Endothelial cell of umbilical vein (primary cell): ENCODE data around the gene CHST11. TPM values are rescaled to one million over a fixed set of nuclear protein-coding genes. Genes with fewer than 3 reads are reported as not detected.

ENCODE experiments used
- BruUV-seq: library from RNA; stranded (reverse); fragments of 400-500 nt; replicated peaks from 2 replicates; lab custom pipeline; 2021; lab: Mats Ljungman, UMichigan
- CTCF ChIA-PET: fragments of 300-600, 350-600 bp; sonication (Branson Sonifier 250); formaldehyde crosslinking; loops from one replicate; lab custom pipeline; 2021; ENCODE audit warnings: antibody characterized with exemption, inconsistent platforms; lab: Charles Lee
- POLR2A ChIA-PET: fragments of 300-600, 350-600 bp; sonication (Branson Sonifier 250); formaldehyde crosslinking; loops from one replicate; lab custom pipeline; 2021; ENCODE audit warnings: antibody characterized with exemption, inconsistent platforms; lab: Charles Lee
- DNase-seq: peaks from one replicate; pipeline ENCODE4 v3.0.0-alpha.2; 2011; ENCODE audit warnings: low read depth, low spot score
- FAIRE-seq: peaks from 2 replicates; lab custom pipeline; 2011; peaks lifted over from hg19 to GRCh38; lab: Jason Lieb, UNC
- H2AFZ ChIP-seq: 2 replicates; pipeline ENCODE4 v1.6.0; 2012; ENCODE audit warnings: low read depth, low read length, control low read depth, inconsistent platforms
- H3K27ac ChIP-seq: 2 replicates; pipeline ENCODE4 v1.5.1; 2011; ENCODE audit warnings: low read depth, mild to moderate bottlenecking, control low read depth, low read length, moderate library complexity; ENCODE audit not compliant: insufficient read depth
- H3K27me3 ChIP-seq, 2 experiments: 2 replicates each; pipeline versions ENCODE4 v1.6.0 to v1.6.1; 2011; ENCODE audit warnings: low read length in 2 of 2, mixed read lengths in 1 of 2; ENCODE audit not compliant: control insufficient read depth in 2 of 2, insufficient read depth in 2 of 2
- H3K36me3 ChIP-seq, 2 experiments: 2 replicates in 1 of 2; 3 replicates in 1 of 2; pipeline ENCODE4 v1.5.1; 2011; ENCODE audit warnings: low read length in 2 of 2, mild to moderate bottlenecking in 1 of 2, moderate library complexity in 1 of 2; ENCODE audit not compliant: control insufficient read depth in 2 of 2, insufficient read depth in 2 of 2; ENCODE audit errors: extremely low read depth in 1 of 2
- H3K4me1 ChIP-seq: 3 replicates; pipeline ENCODE4 v1.5.1; 2011; ENCODE audit warnings: mild to moderate bottlenecking, low read length; ENCODE audit not compliant: control insufficient read depth, insufficient read depth; ENCODE audit errors: extremely low read depth
- H3K4me2 ChIP-seq: 2 replicates; pipeline ENCODE4 v1.6.1; 2011; ENCODE audit warnings: low read length, control low read depth, mixed read lengths; ENCODE audit not compliant: insufficient read depth
- H3K4me3 ChIP-seq, 3 experiments: fragments of 200-600 bp in 1 of 3; sonication (generic), shearing (Covaris generic) in 1 of 3; replicated peaks in 1 of 3; 2 replicates each; pipeline ENCODE4 v1.5.1; 2011 to 2016; ENCODE audit warnings: control low read depth in 3 of 3, low read length in 3 of 3, mild to moderate bottlenecking in 2 of 3, inconsistent platforms in 1 of 3, low read depth in 1 of 3, moderate library complexity in 1 of 3; ENCODE audit not compliant: insufficient read depth in 1 of 3
- H3K79me2 ChIP-seq: 2 replicates; pipeline ENCODE4 v1.6.0; 2012; ENCODE audit warnings: low read length, inconsistent platforms; ENCODE audit not compliant: control insufficient read depth, insufficient read depth
- H3K9ac ChIP-seq: replicated peaks from 2 replicates; pipeline ENCODE3; 2011; ENCODE audit warnings: low read length, control low read depth; ENCODE audit not compliant: insufficient read depth; ENCODE audit errors: extremely low read depth
- H3K9me1 ChIP-seq: replicated peaks from 3 replicates; pipeline ENCODE4 v1.6.0; 2011; ENCODE audit warnings: mild to moderate bottlenecking, low read length; ENCODE audit not compliant: control insufficient read depth, insufficient read depth; ENCODE audit errors: extremely low read depth
- H3K9me3 ChIP-seq: replicated peaks from 2 replicates; pipeline ENCODE4 v1.5.1; 2012; ENCODE audit warnings: low read length, inconsistent platforms; ENCODE audit not compliant: control insufficient read depth, insufficient read depth
- H4K20me1 ChIP-seq: replicated peaks from 2 replicates; pipeline ENCODE3; 2011; ENCODE audit warnings: mild to moderate bottlenecking, low read length; ENCODE audit not compliant: control insufficient read depth, insufficient read depth; ENCODE audit errors: extremely low read depth
- CTCF ChIP-seq, 2 donors: IDR thresholded peaks; 1 replicate in 1 of 2; 2 replicates in 1 of 2; pipeline ENCODE4 v1.5.1; 2011; ENCODE audit warnings: low read length in 2 of 2, mild to moderate bottlenecking in 2 of 2, moderate library complexity in 2 of 2, control low read depth in 1 of 2, inconsistent platforms in 1 of 2, low read depth in 1 of 2; ENCODE audit not compliant: insufficient read depth in 1 of 2; ENCODE audit errors: extremely low read depth in 1 of 2
- EZH2 ChIP-seq: IDR thresholded peaks from 2 replicates; pipeline ENCODE4 v1.6.1; 2012; ENCODE audit warnings: borderline replicate concordance, low read depth, mild to moderate bottlenecking, moderate library complexity, low read length, inconsistent platforms; ENCODE audit not compliant: severe bottlenecking
- FOS ChIP-seq: IDR thresholded peaks from 2 replicates; pipeline ENCODE4 v1.6.1; 2011; ENCODE audit warnings: mild to moderate bottlenecking, low read length, moderate library complexity, borderline replicate concordance; ENCODE audit not compliant: insufficient read depth
- GATA2 ChIP-seq: IDR thresholded peaks from 2 replicates; pipeline ENCODE4 v1.7.0; 2011; ENCODE audit warnings: low read depth, mild to moderate bottlenecking, moderate library complexity, mixed read lengths, low read length; ENCODE audit not compliant: insufficient read length, insufficient read depth
- JUN ChIP-seq: IDR thresholded peaks from 2 replicates; pipeline ENCODE4 v1.6.1; 2011; ENCODE audit warnings: borderline replicate concordance, low read depth; ENCODE audit not compliant: insufficient read length, insufficient read depth
- MYC ChIP-seq: IDR thresholded peaks from one replicate; pipeline ENCODE4 v1.6.1; 2011; ENCODE audit warnings: mild to moderate bottlenecking, low read depth, low read length
- POLR2A ChIP-seq: IDR thresholded peaks from 2 replicates; pipeline ENCODE4 v1.6.1; 2012; ENCODE audit warnings: low read depth, mild to moderate bottlenecking, control low read depth, low read length
- POLR2AphosphoS5 ChIP-seq: IDR thresholded peaks from 2 replicates; pipeline ENCODE4 v1.6.1; 2012; ENCODE audit warnings: low read depth, mild to moderate bottlenecking, control low read depth, low read length, moderate library complexity; ENCODE audit not compliant: insufficient read depth
- dilution Hi-C: fragments of 300-500 bp; cut with MboI; formaldehyde crosslinking; loops from one replicate; pipeline ENCODE4 v1.15.0; 2019; ENCODE audit warnings: low sequenced_read_pairs; ENCODE audit not compliant: extremely low pct_ligation_motif_present
- intact Hi-C: fragments of 100-400 bp; cut with micrococcal nuclease; formaldehyde crosslinking; loops from one replicate; pipeline ENCODE4 v1.10.0; 2022
- polyA plus RNA-seq, 4 experiments: library from polyadenylated mRNA; depleted of rRNA in 3 of 4; stranded (reverse) in 3 of 4; unstranded in 1 of 4; fragments of >200 nt; gene quantifications; 2 replicates each; pipeline versions ENCODE4 v1.2.1 to v1.2.3, GENCODE V29; 2011 to 2012; ENCODE audit warnings: missing spikeins in 1 of 4
- total RNA-seq: library from RNA; stranded (reverse); gene quantifications from 2 replicates; pipeline ENCODE4 v1.2.3, GENCODE V29; 2021

Gene CHST11
- total and polyA plus RNA-seq, 2 donors (not counting 3 experiments of a cell fraction or from before 2014, with no cell fraction given) = 19.7 to 20.9 TPM

DNA sequence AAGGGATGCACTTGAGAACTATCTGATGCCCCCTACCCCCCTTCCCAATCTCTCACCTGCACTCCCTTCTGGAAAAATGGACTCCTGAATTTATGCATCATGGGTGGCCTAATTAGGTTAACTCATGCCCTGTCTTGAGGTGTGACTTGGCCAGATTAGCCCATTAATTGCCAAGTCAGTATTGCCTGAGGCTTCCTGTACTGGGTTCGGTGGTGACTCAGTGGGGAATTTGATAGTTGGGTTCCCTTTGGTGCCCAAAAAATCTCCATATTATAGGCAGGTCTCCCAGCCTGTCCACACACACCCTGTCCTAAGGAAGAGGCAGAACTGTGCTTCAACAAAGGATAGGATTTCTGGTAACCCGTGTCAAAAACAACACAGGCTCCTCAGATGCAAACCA is 146.1 kb downstream of the CHST11 start:
- H3K36me3 ChIP-seq = no peaks in the 10 kb centered on the region
- ChIA-PET POLR2A (no interaction called here), CTCF (interaction anchor here (1.4 kb wide), 1 partner anchor 9 kb away, joined by 3 read pairs; no protein-coding TSS in a partner anchor)
- no TSS peak for BruUV-seq
- dilution Hi-C loops (no loop called here), intact Hi-C loops (loop anchor here (5.0 kb wide), 1 partner anchor 221 kb away; no protein-coding TSS in a partner anchor)
- H3K9me1 ChIP-seq = no peaks in the 10 kb centered on the region
- no peaks in the 10 kb centered on the region for H3K9me3 ChIP-seq
- H4K20me1 ChIP-seq = no peaks in the 10 kb centered on the region
- no peaks in the 10 kb centered on the region for H3K27me3 ChIP-seq
- H3K27ac ChIP-seq = peak overlapping the region; percentile 89
- no peak overlapping the region for H2AFZ ChIP-seq
- peak; percentile 12 for FAIRE-seq
- DNase-seq = no peak
- no peak overlapping the region for H3K4me3 ChIP-seq
- TF ChIP-seq POLR2AphosphoS5 (no peak), FOS (no peak), CTCF (IDR thresholded peaks at IDR 0.05; ENCODE audit: extremely low read depth in 1 of 2, insufficient read depth in 1 of 2, low read depth in 1 of 2, low read length in 2 of 2) (no peak), POLR2A (no peak), JUN (no peak), GATA2 (peak; percentile 19), MYC (no peak), EZH2 (no peak)
- H3K9ac ChIP-seq = no peak overlapping the region
- peaks cover 35% of the 10 kb centered on the region for H3K4me1 ChIP-seq
- H3K4me2 ChIP-seq = peak overlapping the region; percentile 62
- H3K79me2 ChIP-seq = peaks cover 2% of the 10 kb centered on the region
